Stomach (tissue), 4 donors: ENCODE results near the gene MAST4.

ENCODE experiments used
- POLR2AphosphoS5 ChIP-seq, 3 donors: sonication (generic); formaldehyde crosslinking; IDR thresholded peaks; one replicate each; pipeline ENCODE4 v1.6.1; 2016; ENCODE audit warnings: antibody characterized with exemption in 3 of 3
- TF ChIP-seq, protein P1 (sequence below), 7 experiments: fragments of 450-650 bp in 4 of 7; fragments of 200-600 bp in 3 of 7; sonication (generic) in 3 of 7; IDR thresholded peaks; one replicate each; pipeline ENCODE4 v1.5.1; 2016 to 2019; ENCODE audit warnings: antibody characterized with exemption in 7 of 7, control low read depth in 2 of 7, mild to moderate bottlenecking in 1 of 7

DNA sequence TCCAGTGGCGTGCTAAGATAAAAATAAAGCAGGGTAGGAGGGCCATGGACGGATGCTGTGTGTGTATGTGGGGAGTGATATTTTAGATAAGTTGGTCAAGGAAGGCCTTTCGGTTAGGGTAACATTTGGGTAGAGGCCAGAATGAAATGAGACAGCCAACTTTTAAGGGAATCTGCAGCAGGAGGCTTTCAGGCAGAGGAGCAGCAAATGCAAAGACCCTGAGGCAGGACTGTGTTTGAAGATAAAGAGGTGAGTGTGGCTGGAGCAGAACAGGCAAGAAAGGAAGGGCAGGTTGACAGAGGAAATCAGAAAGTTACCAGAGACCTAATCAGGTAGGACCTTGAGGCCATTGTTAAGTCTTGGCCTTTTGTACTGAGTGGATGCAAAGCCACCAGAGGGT, 106.2 kb downstream of the MAST4 start:
- TF ChIP-seq, protein P1, sequence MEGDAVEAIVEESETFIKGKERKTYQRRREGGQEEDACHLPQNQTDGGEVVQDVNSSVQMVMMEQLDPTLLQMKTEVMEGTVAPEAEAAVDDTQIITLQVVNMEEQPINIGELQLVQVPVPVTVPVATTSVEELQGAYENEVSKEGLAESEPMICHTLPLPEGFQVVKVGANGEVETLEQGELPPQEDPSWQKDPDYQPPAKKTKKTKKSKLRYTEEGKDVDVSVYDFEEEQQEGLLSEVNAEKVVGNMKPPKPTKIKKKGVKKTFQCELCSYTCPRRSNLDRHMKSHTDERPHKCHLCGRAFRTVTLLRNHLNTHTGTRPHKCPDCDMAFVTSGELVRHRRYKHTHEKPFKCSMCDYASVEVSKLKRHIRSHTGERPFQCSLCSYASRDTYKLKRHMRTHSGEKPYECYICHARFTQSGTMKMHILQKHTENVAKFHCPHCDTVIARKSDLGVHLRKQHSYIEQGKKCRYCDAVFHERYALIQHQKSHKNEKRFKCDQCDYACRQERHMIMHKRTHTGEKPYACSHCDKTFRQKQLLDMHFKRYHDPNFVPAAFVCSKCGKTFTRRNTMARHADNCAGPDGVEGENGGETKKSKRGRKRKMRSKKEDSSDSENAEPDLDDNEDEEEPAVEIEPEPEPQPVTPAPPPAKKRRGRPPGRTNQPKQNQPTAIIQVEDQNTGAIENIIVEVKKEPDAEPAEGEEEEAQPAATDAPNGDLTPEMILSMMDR (IDR thresholded peaks at IDR 0.05), result no peak
- TF ChIP-seq POLR2AphosphoS5 (IDR thresholded peaks at IDR 0.05), result no peak
